GM11168 (cell line): ENCODE measurements around the gene SHANK1.

Experiments
- in situ Hi-C: fragments of 300-500 bp; cut with MboI; formaldehyde crosslinking; loops from one replicate; pipeline ENCODE4 v1.12.0; 2022; ENCODE audit warnings: low sequenced_read_pairs; ENCODE audit not compliant: unreplicated experiment

SHANK1 gene

GRCh38 chr19:50618379-50618778 is 101.2 kb downstream of the SHANK1 start:
- in situ Hi-C loops, result loop anchor here (10.0 kb wide), 1 partner anchor 534 kb away; no protein-coding TSS in a partner anchor

- in situ Hi-C loops, result loop anchor here (10.0 kb wide), 1 partner anchor 528 kb away; no protein-coding TSS in a partner anchor
Measured at GRCh38 chr19:50612504-50613404, 106.8 kb downstream of the SHANK1 start.
